Hematopoietic multipotent progenitor cell treated with erythropoietin and hydrocortisone succinate and interleukin-3 and kit ligand, for 4 days (in vitro differentiated cells): Measurements from ENCODE around the gene MMP24OS.
"Not testable (repeated sequence)": the region's sequence is repeated elsewhere in the genome, so short reads cannot be mapped to it uniquely, and the experiment has no call there.

ENCODE experiments used
- DNase-seq: peaks from one replicate; pipeline ENCODE4 v3.0.0-alpha.2; 2015

Gene MMP24OS

DNA sequence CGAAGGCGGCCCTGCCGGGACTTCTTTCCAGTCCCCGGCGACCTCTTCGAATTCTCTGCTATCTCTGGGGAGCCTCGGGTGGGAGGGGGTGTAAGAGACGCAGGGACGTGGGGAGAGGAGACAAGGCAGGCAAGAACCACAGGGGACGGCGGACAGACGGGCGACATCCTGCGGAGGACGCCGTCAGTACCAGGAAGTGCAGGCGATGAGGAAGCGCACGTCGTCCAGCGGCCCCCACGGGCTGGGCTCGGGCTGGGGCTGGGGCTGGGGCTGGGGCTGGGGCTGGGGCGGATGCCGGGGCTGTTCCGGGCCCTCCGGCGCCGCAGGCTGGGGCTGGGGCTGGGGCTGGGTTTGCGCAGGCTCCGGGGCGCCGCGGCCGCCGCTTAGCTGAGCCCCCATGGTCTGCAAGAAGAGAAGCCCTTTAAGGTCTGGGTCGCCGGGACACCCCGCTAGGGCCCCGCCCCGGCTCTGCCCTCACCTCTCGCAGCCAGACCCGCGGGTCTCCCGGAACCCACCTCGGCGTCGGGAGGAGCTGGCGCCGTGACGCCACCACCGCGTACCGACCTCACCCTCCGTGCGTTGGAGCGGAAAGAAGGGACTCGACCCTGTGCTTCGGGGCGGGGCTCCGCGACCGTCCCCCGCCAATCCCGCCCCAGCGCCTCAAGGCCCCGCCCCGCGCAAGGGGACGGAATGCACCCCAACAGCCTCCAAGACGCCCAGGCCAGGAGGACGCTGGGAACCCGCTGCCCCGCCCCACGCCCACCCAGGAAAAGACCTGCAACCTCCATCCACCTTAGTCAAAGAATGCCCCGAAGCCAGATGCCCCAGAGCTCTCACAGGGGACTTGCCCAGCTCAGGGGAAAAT is at the start of gene MMP24OS:
Gene MMP24OS (minus strand): TSS at position 592 of the 865 bp plus-strand sequence. CDS start 193 bp downstream, at position 399.
- peak; percentile 97 for DNase-seq

DNA sequence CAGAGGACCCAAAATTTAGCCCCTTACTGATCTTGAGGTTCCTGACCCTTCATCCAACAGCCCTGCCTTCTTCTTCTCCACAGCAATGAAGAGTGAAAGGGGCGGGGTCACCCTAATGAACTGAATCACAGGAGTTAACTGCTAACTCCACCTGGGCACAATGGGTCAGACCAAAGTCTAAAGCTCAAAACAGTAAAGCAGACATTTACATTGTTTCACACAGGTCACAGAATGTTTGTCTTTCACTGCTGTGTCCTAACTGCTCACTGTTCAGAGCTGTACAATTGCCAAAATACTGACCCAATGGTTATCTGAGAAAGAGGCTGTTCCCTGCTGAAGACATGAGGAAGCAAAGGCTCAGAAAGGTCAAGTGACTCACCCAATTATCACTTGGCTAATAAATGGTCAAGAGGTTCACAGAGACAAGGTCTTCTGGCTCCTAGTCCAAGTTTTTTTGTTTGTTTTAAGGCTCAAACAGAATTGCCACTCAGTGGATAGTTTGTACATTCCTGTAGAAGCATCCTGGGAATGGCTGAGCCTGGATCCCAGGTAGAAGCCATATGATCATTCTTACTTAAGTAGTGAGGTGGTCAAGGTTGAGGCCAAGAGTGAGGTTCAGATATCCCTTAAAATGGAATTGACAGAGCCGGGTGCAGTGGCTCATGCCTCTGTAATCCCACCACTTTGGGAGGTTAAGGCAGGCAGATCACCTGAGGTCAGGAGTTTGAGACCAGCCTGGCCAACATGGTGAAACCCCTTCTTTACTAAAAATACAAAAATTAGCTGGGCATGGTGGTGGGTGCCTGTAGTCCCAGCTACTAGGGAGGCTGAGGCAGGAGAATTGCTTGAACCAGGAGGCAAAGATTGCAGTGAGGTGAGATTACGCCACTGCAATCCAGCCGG is 49.4 kb upstream of the MMP24OS start:
- no peak for DNase-seq

DNA sequence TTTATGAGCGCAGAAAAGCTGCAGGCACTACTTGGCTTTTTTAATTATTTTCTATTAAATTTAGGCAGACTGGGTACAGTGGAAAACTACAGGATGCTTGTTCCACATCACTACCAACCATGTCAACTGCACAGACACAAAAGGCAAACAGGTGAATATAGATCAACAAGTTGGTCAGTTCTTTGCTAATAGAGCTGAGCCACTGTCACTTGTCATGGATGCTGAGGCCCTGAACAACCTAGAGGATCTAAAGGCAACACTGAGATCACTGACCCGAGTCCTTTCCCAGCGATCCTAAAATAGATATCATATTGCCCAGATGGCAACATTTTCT is 48.8 kb upstream of the MMP24OS start:
- no peak for DNase-seq

DNA sequence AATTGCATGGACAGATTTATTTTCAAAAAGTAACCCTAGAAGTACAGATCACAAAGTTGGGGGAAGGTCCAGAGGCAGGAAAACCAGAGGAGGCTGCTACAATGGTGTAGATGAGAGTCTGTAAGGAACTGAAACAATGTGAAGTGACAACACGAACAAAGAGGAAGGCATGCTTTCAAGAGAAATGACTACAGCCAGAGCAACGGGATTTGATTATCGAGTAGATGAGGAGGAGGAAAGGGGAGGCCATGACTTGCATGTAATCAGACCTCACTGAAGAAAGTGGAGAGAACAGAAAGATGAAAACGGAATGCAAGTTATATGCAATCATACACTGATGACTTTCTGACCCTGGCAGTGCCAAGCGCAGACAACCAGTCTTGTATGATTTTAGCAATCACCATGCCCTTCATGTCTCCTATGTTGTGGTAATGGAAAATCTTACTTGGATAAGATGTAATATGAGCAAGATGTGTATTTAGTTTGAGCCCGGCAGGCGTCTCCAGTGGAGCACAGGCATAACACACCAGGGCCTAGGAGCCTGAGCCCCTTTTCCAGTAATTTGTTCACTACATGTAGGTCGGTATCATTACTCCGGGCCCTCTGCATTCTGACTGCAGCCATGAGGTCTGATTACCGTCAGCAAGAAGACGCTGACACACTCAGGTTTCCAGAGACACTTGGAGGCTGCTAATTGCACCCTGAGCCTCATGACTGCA is 48.3 kb upstream of the MMP24OS start:
- no peak for DNase-seq

DNA sequence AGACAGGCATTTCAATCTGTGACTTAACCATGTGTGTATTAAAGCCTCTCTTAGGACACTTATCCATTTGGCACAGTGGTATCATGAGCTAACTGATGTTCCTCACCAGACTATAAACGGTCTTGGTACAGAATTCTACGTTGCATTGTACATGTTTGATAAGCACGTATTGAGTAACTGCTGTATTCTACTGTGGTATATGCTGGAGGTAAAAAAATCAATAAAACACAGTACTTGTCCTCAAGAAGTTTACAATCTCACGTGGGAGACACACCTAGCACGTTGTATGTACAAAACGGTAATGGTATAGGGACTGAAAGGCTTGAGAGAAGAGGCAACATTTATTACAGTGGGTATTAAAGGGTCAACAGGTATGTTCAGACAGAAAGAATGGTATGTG is 47.5 kb upstream of the MMP24OS start:
- no peak for DNase-seq

DNA sequence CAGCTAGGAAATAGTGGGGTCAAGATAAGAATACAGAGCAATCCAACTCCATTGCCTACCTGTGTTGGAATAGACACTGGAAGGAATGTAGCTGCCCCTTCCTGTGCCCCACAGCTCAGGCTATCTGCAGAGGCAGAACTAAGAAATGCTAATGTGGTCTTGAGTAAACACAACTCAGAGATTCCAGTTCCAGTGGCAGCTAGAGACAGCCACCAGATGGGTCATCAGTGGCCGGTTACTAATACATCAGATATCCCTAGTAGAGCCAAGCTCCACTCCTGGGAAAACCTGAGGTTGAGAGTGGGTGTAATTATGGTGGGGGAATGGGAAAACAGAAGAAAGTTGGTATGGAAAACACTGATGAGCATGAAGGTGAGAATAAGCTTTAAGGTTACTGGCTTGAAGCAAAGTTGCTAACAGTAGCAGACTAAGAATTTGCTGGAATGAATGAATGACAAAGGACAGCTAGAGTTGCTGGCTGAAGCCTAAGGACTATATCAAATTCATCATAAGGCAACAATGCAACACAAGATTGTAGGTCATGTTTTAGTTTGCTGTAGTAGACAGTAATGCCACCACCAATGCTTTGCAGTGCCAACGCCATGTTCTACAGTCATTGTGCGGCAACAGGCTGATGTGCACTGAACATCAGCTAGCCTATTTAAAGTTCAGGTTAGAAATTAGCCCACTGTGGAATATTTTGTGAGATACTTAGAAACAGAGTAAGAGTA is 42.6 kb upstream of the MMP24OS start:
- no peak for DNase-seq

DNA sequence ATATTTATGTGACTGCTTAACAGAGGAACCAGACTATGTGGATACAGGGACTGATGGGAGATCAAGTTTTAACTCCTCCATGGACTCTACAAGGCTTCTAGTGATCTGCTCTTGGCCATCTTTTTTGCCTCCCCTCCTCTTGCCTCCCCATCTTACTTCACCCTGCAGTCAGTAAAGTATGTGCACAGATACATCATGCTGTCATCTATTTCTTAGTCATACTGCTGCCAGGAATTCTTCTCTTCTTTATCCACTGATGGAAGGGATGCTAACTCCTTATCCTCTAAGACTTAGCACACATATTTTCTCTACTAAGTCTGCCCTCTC is 41.9 kb upstream of the MMP24OS start:
- no peak for DNase-seq

DNA sequence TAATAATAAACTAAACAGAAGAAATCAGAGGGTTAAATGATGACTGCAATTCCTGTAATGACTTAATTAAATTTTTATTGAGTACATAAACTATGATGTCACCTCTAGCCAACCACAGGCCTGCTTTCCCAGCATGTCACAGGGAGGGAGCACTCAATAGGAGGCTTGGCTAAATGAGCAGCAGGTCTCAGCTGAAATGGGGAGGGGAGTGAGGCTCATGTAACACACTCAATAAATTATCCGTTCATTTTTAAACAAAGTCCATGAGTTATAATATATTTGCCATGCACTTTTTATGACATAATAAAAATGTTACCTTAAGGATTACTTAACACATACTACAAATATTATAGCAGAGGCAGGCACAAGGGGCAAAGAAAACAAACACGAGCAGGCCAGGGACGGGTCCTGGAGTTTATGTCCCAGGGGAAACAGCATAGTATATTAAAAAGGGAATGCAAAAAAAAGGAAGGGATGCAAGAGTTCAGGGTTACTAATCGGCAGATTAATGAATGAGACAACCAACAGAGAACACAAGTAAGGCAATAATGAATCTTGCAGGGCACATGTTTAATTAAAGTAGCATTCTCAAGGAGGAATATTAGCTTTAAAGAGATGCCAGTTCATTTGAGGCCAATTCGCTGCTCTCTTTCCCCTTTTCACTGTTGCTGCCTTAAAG is 41.4 kb upstream of the MMP24OS start:
- no peak for DNase-seq

DNA sequence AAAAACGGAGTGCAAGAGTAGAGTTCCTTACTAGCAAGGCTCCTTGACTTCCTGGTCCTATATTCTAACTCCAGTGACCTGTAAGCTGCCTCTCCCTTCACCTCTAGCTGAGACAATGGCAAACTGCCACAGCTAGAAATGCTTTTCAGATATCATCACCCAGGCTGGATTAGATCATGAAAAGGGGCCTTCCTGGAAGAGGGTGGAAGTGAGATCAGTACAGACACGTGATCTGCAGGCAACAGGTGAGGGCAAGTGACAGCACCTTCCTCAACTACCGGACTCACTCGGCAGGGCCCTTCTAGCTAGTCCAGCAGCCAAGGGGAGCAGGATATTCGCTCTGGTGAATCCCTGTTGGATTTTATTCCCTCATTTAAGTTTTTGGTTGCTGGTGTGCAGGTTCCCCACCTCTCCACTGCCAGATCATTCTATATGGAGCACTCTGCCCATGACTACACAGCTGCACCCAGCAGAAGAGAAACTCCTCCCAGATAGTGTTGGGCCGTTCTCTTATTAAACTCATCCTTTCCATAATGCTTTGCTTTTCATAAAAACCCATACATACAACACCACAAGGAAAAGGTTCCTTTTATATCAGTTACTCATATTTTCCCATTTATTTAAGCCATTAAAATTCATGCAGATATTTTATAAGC is 40.7 kb upstream of the MMP24OS start:
- no peak for DNase-seq

DNA sequence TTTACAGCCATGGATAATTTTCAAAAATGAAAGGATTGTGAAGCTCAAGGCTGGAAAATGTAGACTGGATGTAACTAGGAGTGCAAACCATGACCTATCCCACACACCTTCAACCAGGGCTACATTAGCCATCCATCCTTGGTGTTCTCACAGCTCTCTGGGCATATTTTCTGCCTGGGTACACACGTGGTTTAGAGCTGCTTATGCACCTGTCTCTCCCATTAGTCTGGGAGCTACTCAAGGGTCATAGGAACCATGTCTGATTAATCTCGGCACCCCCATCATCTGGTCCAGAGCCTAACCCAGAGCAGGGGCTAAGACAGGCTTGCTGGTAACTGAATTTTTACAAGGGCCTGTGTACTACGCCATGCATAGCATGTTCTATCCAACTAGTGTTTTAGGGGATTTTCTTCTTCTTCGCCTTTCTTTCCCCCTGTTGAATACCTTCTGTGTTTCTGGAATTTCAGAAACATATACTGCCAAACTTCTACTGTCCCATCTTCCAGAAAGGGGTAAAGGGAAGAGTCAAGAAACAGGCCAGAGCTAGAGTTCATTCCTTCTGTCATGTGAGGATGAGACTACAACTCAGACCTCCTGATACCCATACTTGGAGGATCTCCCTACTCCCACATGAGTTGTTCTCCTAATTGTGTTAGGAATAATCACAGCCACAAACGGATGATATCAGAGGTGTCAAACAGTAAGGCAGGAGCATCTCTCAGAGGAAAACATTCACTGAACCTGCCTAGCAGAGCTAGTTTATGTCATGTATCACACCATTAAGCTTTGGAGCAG is 39.7 kb upstream of the MMP24OS start:
- DNase-seq: no peak

DNA sequence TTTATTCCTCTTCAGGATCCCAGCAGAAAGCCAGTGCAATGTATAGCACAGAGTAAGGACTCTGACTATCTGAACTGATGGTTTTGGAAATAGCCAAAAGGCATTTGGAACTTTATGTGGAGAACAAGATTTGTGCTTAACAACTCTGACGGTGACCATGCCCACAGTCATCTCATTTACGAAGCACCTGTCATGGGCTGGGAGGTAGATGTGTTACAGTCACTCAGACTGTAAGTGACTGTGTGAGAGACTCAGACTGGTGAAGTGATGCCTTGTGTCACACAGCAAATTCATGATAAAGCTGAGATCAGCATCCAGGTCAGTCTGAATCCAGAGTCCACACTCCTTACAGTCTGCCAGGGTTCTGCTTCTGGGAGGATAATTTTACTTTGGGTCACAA is 38.2 kb upstream of the MMP24OS start:
- DNase-seq: no peak

DNA sequence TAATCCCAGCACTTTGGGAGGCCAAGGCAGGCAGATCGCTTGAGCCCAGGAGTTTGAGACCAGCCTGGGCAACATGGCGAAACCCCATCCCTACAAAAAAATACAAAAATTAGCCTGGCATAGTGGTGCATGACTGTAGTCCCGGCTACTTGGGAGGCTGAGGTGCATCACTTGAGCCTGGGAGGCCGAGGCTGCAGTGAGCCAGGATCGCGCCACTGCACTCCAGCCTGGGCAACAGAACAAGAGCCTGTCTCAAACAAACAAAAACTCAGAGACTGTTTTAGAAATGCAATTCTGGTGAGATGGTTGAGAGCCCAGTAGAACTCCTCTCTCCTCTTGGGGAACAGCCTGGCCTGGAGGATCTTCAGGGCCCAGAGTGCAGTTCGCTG is 37.7 kb upstream of the MMP24OS start:
- DNase-seq: not testable (repeated sequence)

DNA sequence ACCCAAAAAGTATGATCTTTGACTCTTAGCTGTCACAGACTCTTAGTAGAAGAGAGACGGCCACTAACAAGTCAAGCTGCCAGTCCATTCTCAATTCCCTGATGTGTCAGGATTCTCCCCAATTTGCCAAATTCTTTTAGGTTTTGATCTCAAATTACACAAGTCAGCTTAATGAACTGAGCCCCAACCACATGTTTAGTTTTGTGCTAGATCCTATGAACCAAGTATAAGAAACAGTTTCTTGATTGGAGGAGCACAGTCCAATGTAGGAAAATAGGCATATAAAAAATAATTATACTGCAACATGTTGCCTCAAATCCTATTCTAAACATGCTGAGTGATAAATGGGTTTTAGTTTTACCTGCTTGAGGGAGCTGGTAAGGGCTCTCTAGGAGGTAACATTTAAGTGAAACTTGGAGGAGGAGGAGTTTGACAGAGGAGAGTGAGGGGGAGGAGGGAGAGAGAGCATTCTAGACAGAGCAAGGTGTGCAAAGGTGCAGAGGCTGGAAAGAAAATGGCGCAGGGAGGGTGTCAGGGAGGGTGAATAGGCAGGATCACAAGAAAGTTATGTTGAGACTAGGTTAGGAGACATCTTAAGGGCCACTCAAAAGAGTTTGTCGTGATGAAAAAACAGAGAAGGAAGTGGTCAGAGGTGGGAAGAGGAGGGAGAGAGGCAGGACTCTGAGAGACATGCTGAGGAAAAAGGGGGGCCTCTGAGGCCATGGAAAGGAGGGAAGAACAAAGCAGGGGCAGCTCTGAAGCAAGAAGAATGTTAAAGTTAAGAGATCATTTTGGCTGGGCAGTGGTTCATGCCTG is 37.1 kb upstream of the MMP24OS start:
- DNase-seq: peak; percentile 27

DNA sequence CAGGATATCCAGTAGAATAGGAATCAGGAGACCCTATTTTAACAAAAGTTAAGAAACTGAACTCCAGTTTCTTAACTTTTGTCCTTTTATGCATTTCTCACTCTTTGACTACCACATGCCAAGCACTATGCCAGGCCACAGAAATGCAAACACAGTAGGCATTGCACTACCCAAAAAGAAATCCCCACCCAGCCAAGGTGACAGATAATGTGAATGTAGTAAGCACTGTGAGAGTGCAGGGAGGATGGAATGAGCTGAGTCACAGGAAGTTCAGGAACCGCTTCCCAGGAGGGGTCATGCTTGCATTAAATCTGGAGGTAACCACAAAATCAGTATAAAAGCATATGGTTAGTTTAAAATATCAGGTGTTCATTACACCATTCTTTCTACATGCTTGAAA is 34.4 kb upstream of the MMP24OS start:
- no peak for DNase-seq

DNA sequence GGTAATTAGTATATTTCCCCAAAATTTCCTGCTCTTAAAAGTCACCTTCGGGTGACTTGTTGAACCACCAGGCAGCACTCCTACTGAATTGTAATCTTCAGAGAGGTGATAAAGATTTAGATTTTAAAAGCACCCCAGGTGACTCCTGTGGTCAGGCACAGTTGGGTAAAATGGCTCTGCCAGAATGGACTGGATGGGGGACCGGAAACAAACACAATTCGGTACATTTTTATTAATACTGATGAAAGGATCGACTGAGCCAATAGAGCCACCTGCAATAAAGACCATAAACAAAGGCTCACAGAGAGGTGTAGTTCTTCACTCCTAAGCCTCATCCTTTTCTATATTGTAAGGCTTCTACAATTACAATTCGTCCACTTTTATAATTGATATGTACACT is 33.9 kb upstream of the MMP24OS start:
- DNase-seq: no peak

DNA sequence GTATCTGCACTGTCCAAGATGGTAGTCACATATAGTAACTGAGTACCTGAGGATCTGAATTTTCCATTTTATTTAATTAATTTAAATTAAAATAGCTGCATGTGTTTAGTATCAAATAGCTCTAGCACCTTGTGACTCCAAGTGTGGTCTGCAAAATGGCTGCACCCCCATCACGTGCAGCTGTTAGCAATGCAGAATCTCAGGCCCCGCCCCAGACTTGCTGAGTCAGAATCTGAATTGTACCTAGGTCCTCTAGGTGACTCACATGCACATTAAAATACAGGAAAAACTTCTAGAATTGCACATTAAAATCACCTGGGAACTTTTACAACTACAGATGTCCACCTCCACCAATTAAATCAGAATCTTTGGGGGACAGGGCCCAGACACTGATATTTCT is 33.5 kb upstream of the MMP24OS start:
- DNase-seq: no peak

DNA sequence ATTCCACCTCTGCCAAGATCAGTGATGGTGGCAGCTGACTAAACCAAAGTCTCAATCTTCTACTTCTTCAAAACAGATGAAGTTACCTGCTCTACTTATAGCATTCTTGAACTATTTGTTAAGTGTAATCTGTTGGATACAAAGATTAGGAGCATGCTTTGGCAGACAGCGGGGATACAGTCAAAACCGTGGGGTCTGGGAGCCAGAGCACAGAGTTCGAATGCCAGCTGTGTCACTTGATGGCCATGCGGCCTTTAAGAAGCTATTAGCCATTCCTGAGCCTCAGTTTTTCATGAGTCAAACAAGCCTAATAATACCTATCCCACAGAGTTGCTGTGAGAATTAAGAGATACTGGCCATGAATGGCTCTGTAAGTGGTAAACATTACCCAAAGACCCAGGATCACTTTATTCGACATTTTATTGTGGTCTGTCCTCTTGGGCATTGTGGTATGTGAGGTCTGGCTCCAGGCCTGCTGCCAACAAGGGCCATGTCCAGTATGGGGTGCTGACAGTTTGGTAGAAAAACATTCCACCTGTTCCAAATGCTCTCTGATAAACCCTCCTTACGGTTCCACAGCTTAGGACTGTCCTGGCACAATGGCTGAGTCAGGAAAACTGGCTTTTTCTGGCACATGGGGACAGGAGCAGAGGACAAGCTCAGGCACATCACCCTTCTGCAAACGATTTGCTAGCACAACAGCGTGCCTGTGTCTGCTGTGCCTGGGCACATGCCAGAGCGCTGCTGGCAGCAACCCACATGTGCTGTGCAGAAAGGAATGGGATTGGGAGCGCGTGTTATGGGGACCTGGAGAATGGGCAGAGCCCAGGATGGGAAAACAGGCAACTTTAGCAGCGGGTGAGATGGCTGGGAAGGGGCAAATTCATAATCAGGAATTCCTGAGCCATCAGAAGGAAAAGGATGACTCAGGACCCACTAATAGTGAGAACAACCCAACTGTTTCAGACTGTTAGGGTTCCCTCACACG is 30.0 kb upstream of the MMP24OS start:
- DNase-seq: no peak

DNA sequence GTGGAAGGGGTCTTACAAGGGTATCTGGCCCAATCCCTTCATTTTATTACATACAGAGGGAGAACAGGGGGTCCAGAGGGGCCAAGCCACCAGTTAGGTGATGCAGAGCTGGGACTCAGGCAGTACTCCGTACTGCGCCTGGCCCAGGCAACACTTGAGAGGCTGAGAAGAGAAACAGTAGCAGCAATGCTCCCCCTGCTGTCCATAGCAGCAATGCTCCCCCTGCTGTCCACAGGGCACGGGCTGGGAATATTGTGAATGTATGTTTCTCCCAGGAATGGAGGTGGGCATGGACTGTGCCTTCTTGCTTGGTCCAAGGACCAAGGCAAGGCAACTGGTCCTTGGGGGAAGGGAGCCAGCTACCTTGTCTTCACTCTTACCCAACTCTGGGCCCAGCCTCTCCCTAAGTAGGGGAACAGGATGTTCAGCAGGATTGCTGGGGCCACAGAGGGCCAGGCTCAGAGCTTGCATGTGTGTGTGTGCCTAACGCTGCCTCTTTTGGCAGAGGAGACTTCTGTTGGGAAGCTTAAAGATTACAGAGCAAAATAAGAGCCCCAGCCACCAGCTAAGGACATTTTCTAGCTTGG is 29.1 kb upstream of the MMP24OS start:
- peak; percentile 73 for DNase-seq
